HL-60 (cell line): ENCODE results near the gene TIMM17B.

Experiments
- DNase-seq, 2 experiments: peaks; one replicate each; pipeline ENCODE4 v3.0.0-alpha.2; 2010 to 2020; ENCODE audit warnings: low read depth in 1 of 2, low spot score in 1 of 2
- H3K27ac ChIP-seq: fragments of 250-450 bp; sonication (Bioruptor Pico); replicated peaks from 2 replicates; pipeline ENCODE4 v1.5.1; 2020; ENCODE audit warnings: mild to moderate bottlenecking, moderate library complexity
- H3K27me3 ChIP-seq: fragments of 250-450 bp; sonication (Bioruptor Pico); 2 replicates; pipeline ENCODE4 v1.5.1; 2021; ENCODE audit warnings: mild to moderate bottlenecking, moderate library complexity; ENCODE audit not compliant: insufficient read depth, poor library complexity, severe bottlenecking
- H3K4me3 ChIP-seq: replicated peaks from 2 replicates; pipeline ENCODE4 v1.5.1; 2011; ENCODE audit warnings: mild to moderate bottlenecking, control low read depth, low read length; ENCODE audit not compliant: insufficient read depth
- GABPA ChIP-seq: IDR thresholded peaks from 2 replicates; pipeline ENCODE4 v1.6.1; 2012; ENCODE audit warnings: low read depth
- POLR2AphosphoS5 ChIP-seq: IDR thresholded peaks from 2 replicates; pipeline ENCODE4 v1.6.1; 2012; ENCODE audit warnings: low read depth
- SPI1 ChIP-seq: IDR thresholded peaks from 2 replicates; pipeline ENCODE4 v1.6.1; 2012; ENCODE audit warnings: low read depth, mild to moderate bottlenecking, borderline replicate concordance
- TF ChIP-seq, protein P1 (sequence below): IDR thresholded peaks from one replicate; pipeline ENCODE4 v1.5.1; 2011; ENCODE audit warnings: low read length, control low read depth, inconsistent platforms; ENCODE audit not compliant: insufficient read depth
- TF ChIP-seq, protein P2 (sequence below): IDR thresholded peaks from 2 replicates; pipeline ENCODE4 v1.6.1; 2012; ENCODE audit warnings: low read depth; ENCODE audit not compliant: insufficient replicate concordance

The TIMM17B gene

DNA sequence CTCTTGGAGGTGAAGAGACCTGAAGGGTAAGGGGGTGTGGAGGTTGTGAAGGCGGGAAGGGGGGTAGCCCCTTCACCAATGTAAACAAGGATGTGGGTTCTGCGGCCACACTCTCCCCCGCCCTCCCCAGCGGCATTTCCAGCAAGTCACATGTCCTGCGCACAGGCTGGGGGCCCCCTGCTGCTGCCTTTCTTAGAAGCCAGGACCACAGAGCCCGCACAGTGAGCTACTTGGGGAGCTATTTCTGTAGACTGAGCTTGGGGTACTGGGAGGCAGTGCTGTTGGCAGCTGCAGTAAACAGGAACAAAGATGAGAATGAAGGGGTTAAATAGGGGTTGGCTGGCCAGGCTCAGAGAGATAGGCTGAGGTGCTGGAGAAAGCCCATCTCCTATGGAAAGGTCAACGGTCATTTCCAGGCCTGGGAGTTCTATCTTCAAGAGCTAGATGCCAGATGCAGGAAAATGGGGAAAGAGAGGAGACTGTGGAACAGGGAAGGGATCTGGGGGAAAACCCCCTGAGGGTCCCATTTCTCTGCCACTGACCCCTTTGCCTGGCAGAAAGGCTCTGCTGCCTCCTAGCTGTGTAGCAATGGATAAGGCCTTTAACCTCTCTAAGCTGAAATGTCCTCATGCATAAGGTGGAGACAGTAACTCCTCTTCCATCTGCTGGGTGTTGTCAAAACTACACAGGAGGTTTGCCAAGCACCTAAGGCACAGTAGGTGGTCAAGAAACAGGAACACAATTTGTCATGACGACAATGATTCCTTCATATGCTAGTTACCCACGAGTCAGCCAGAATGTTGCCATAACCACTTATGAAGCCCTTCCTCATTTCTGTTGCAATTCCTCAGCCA lies 39.7 kb upstream of the TIMM17B start:
- Histone ChIP-seq H3K27ac (peak overlapping the region; percentile 89), H3K27me3 (no peaks in the 10 kb centered on the region)

DNA sequence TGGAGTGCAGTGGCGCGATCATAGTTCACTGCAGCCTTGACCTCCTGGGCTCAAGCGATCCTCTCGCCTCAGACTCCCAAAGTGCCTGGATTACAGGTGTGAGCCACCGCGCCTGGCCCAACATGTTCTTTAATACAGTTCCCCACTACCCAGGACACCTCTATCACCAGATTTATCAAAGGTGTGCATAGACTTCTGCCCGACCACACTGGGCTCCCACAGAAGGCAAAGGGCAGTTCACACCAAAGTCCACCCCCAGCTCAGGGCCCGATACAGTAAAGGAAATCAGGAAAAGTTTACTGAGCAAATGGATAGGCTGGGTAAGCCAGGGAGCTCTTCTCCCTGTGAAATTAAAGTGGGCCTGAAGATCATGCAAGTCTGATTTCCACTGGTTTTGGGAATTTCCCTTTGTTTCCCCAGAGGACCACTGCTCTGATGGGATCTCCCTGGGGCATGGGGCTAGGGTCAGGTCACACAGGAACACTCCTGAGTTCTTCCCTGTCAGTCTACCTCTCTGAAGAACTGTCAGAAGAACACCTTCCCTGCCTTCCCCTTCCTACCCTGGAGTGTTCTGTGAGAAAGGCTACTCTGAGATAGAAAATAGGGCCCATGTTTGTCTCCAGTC lies 39.0 kb upstream of the TIMM17B start:
- DNase-seq: no peak
- Histone ChIP-seq H3K27me3 (no peaks in the 10 kb centered on the region), H3K4me3 (no peak overlapping the region), H3K27ac (peak overlapping the region; percentile 89)
- no peak for TF ChIP-seq SPI1
- TF ChIP-seq, protein P1, sequence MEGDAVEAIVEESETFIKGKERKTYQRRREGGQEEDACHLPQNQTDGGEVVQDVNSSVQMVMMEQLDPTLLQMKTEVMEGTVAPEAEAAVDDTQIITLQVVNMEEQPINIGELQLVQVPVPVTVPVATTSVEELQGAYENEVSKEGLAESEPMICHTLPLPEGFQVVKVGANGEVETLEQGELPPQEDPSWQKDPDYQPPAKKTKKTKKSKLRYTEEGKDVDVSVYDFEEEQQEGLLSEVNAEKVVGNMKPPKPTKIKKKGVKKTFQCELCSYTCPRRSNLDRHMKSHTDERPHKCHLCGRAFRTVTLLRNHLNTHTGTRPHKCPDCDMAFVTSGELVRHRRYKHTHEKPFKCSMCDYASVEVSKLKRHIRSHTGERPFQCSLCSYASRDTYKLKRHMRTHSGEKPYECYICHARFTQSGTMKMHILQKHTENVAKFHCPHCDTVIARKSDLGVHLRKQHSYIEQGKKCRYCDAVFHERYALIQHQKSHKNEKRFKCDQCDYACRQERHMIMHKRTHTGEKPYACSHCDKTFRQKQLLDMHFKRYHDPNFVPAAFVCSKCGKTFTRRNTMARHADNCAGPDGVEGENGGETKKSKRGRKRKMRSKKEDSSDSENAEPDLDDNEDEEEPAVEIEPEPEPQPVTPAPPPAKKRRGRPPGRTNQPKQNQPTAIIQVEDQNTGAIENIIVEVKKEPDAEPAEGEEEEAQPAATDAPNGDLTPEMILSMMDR: no peak
- TF ChIP-seq GABPA: no peak
- TF ChIP-seq POLR2AphosphoS5: no peak
- TF ChIP-seq, protein P2, sequence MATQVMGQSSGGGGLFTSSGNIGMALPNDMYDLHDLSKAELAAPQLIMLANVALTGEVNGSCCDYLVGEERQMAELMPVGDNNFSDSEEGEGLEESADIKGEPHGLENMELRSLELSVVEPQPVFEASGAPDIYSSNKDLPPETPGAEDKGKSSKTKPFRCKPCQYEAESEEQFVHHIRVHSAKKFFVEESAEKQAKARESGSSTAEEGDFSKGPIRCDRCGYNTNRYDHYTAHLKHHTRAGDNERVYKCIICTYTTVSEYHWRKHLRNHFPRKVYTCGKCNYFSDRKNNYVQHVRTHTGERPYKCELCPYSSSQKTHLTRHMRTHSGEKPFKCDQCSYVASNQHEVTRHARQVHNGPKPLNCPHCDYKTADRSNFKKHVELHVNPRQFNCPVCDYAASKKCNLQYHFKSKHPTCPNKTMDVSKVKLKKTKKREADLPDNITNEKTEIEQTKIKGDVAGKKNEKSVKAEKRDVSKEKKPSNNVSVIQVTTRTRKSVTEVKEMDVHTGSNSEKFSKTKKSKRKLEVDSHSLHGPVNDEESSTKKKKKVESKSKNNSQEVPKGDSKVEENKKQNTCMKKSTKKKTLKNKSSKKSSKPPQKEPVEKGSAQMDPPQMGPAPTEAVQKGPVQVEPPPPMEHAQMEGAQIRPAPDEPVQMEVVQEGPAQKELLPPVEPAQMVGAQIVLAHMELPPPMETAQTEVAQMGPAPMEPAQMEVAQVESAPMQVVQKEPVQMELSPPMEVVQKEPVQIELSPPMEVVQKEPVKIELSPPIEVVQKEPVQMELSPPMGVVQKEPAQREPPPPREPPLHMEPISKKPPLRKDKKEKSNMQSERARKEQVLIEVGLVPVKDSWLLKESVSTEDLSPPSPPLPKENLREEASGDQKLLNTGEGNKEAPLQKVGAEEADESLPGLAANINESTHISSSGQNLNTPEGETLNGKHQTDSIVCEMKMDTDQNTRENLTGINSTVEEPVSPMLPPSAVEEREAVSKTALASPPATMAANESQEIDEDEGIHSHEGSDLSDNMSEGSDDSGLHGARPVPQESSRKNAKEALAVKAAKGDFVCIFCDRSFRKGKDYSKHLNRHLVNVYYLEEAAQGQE: no peak

More for the DNA sequence above, 39.7 kb upstream of the TIMM17B start:
- DNase-seq: peak; percentile 63 to 86
- no peak overlapping the region for H3K4me3 ChIP-seq
- TF ChIP-seq GABPA (no peak), SPI1 (peak; percentile 91), POLR2AphosphoS5 (peak; percentile 67)

DNA sequence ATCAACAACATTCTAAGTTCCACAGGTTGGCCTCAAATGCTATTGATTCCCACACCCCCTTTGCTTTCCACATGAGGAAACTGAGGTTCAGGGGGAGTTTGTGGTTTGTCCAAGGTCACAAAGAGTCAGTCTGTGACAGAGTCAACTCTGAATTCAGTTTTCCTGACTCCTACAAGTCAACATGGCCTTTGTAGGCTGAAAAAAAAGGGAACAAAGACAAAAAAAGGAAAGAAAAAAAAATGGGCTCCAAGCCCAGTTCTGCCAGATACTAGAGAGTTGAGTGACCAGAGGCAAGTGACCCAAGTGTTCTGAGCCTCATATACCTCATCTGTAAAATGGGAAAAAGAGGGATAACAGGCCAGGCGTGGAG lies 37.7 kb upstream of the TIMM17B start:
- H3K4me3 ChIP-seq: no peak overlapping the region
- H3K27ac ChIP-seq: 0 out of 2 replicates have a peak overlapping the region, but pooled peaks have one; percentile 27
- no peaks in the 10 kb centered on the region for H3K27me3 ChIP-seq
- DNase-seq: no peak
- TF ChIP-seq, protein P2: no peak
- no peak for TF ChIP-seq POLR2AphosphoS5
- TF ChIP-seq, protein P1: no peak
- no peak for TF ChIP-seq GABPA
- TF ChIP-seq SPI1: no peak

DNA sequence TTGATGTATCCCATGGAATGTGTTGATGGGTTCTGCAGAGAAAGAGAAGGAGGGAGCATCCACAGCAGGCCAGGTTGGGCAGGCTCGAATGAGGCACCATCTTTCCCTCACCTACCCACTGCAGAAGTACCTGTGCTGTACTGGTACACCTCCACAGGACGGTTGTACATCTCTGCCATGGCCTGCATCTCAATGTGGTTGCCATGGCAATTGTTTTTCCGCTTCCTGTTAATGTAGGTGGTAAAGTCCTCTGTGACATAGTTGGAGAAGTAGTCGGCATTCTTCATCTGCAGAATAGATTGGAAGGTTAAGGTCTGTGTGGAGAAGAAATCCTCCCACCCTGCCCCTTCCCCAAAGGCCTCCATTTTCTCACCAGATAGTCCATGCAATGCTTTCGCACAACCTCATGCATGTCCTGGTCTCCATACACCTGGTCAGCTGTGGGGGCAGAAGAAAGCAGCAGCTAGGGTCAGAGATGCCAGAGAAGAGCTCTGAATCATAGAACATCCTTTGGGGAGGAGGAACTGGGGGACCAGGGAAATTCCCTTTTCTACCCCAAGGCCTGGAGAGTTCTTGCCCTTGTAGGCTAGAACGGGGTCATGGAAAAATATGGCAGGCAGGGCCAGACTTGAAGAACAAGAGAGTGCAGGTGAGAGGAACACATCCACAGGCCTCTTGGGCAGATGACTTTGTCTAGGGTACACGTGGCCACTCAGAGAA lies 37.2 kb upstream of the TIMM17B start:
- H3K27ac ChIP-seq: 0 out of 2 replicates have a peak overlapping the region, but pooled peaks have one; percentile 27
- no peak overlapping the region for H3K4me3 ChIP-seq
- DNase-seq: no peak
- no peaks in the 10 kb centered on the region for H3K27me3 ChIP-seq
- TF ChIP-seq, protein P1: no peak
- no peak for TF ChIP-seq POLR2AphosphoS5
- TF ChIP-seq, protein P2: no peak
- no peak for TF ChIP-seq GABPA
- no peak for TF ChIP-seq SPI1
